HL-60 (cell line): Measurements from ENCODE around the gene ZNF512B.

Source experiments
- CTCF ChIP-seq: IDR thresholded peaks from one replicate; pipeline ENCODE4 v1.5.1; 2011; ENCODE audit warnings: low read length, control low read depth, inconsistent platforms; ENCODE audit not compliant: insufficient read depth
- POLR2AphosphoS5 ChIP-seq: IDR thresholded peaks from 2 replicates; pipeline ENCODE4 v1.6.1; 2012; ENCODE audit warnings: low read depth
- REST ChIP-seq: IDR thresholded peaks from 2 replicates; pipeline ENCODE4 v1.6.1; 2012; ENCODE audit warnings: low read depth; ENCODE audit not compliant: insufficient replicate concordance
- SPI1 ChIP-seq: IDR thresholded peaks from 2 replicates; pipeline ENCODE4 v1.6.1; 2012; ENCODE audit warnings: low read depth, mild to moderate bottlenecking, borderline replicate concordance

- TF ChIP-seq CTCF = no peak
- no peak for TF ChIP-seq POLR2AphosphoS5
- TF ChIP-seq REST = no peak
- no peak for TF ChIP-seq SPI1
These were observed 18.1 kb downstream of the ZNF512B start for GRCh38 chr20:63951398-63952209.
